Right lobe of liver (tissue), 6 donors: ENCODE results near the gene KDM8. TPM values are rescaled to one million over a fixed set of nuclear protein-coding genes. Genes with fewer than 3 reads are reported as not detected.

Experiments
- ATAC-seq, 4 donors: fragments of 200-7000 bp; cut with Tn5 transposase; one replicate each; pipeline ENCODE4 v1.9.1; 2020; ENCODE audit warnings: mild to moderate bottlenecking in 4 of 4, moderate library complexity in 4 of 4
- DNase-seq, 3 donors: peaks; one replicate each; pipeline ENCODE4 v3.0.0-alpha.2; 2020
- H3K27ac ChIP-seq, 3 donors: fragments of 200-600 bp; one replicate each; pipeline ENCODE4 v1.8.0; 2022
- H3K27me3 ChIP-seq, 2 donors: fragments of 200-600 bp; one replicate each; pipeline ENCODE4 v1.8.0; 2022
- H3K36me3 ChIP-seq, 4 donors: fragments of 200-600 bp; sonication (generic) in 1 of 4; one replicate each; pipeline versions ENCODE4 v1.5.1 to v1.8.0; 2017 to 2022; ENCODE audit warnings: control low read depth in 1 of 4
- H3K4me1 ChIP-seq, 4 donors: fragments of 200-600 bp; sonication (generic) in 1 of 4; one replicate each; pipeline versions ENCODE4 v1.5.1 to v1.8.0; 2017 to 2022; ENCODE audit warnings: control low read depth in 1 of 4
- H3K4me3 ChIP-seq, 3 donors: fragments of 200-600 bp; one replicate each; pipeline ENCODE4 v1.8.0; 2022
- H3K9me3 ChIP-seq, 4 donors: fragments of 200-600 bp; sonication (generic) in 1 of 4; one replicate each; pipeline versions ENCODE4 v1.5.1 to v1.8.0; 2017 to 2022; ENCODE audit warnings: control low read depth in 1 of 4
- CTCF ChIP-seq, 4 donors: fragments of 200-600 bp in 3 of 4; fragments of 450-650 bp in 1 of 4; IDR thresholded peaks; one replicate each; pipeline versions ENCODE4 v1.5.1 to v1.8.0; 2016 to 2022; ENCODE audit warnings: antibody characterized with exemption in 4 of 4, mild to moderate bottlenecking in 2 of 4
- POLR2A ChIP-seq: fragments of 450-650 bp; IDR thresholded peaks from one replicate; pipeline ENCODE4 v1.6.1; 2017; ENCODE audit warnings: antibody characterized with exemption, mild to moderate bottlenecking
- WGBS: methylation state at CpG from one replicate; pipeline ENCODE4 v1.1.6; 2018; ENCODE audit warnings: low coverage, low lambda C conversion rate; ENCODE audit not compliant: insufficient coverage; ENCODE audit errors: missing lambda C conversion rate; 5-methylcytosine and 5-hydroxymethylcytosine counted together
- intact Hi-C, 2 donors: fragments of 100-400 bp; cut with DNase I; formaldehyde crosslinking; loops; one replicate each; pipeline versions ENCODE4 v1.11.2 to v1.14.1; 2022
- total RNA-seq, 6 experiments: library from RNA; depleted of rRNA in 2 of 6; stranded (reverse); fragments of >200 nt in 2 of 6; fragmentation: NEBNext Ultra II Directional in 3 of 6; extraction: Animal tissue kit (Norgen Biotek cat#: 25700) in 3 of 6; gene quantifications; one replicate each; pipeline versions ENCODE4 v1.1.0 to v1.2.4, GENCODE V29; 2016 to 2023
- donor health status: DM: no; HTN: yes; CAD: no.
- donor health status: DM: no; HTN: no; CAD: no.
- donor health status: DM: no; HTN: no; CAD: no.
- donor health status: DM: no; HTN: yes; CAD: no.
- donor health status: DM: no; HTN: yes; CAD: no.

The KDM8 gene
- total RNA-seq, 6 experiments from 2014 or later = 11.2 to 153 (median 66.7) TPM

- ATAC-seq = no peak
- Histone ChIP-seq H3K27ac (no peak overlapping the region), H3K4me1 (peaks cover 0 to 12% (median 0%) of the 10 kb centered on the region in 4 donors), H3K9me3 (no peaks in the 10 kb centered on the region), H3K36me3 (peaks cover 0 to 27% (median 9%) of the 10 kb centered on the region in 4 donors), H3K27me3 (no peaks in the 10 kb centered on the region), H3K4me3 (no peak overlapping the region)
- TF ChIP-seq POLR2A = no peak
- TF ChIP-seq CTCF (IDR thresholded peaks at IDR 0.05) = no peak
- intact Hi-C loops = loop anchor here in 1 of 2 donors (5.0 kb wide), 1 partner anchor 133 kb away; no protein-coding TSS in a partner anchor
- WGBS = 0% methylated on average over 3 of the region's 4 CpGs
- DNase-seq = no peak
Observed at GRCh38 chr16:27234603-27235002, 31.3 kb downstream of the KDM8 start.

GRCh38 chr16:27235055-27235937 lies 32.0 kb downstream of the KDM8 start:
- peaks cover 0 to 21% (median 9%) of the 10 kb centered on the region in 4 donors for H3K36me3 ChIP-seq
- 33% methylated on average over 22 of the region's 23 CpGs for WGBS
- TF ChIP-seq CTCF (IDR thresholded peaks at IDR 0.05) (peak; percentile 72 to 90 (median 86)), POLR2A (no peak)
- ATAC-seq (peak; percentile 74 to 77 (median 76)), DNase-seq (peak; percentile 76 to 84 (median 79))
- no peaks in the 10 kb centered on the region for H3K9me3 ChIP-seq
- H3K4me3 ChIP-seq = no peak overlapping the region
- H3K27me3 ChIP-seq = no peaks in the 10 kb centered on the region
- intact Hi-C loops = no loop called here
- peak overlapping the region; percentile 31 to 84 (median 36) for H3K27ac ChIP-seq
- peaks cover 0 to 12% (median 0%) of the 10 kb centered on the region in 4 donors for H3K4me1 ChIP-seq

GRCh38 chr16:27235938-27236245 lies 32.6 kb downstream of the KDM8 start:
- Histone ChIP-seq H3K9me3 (no peaks in the 10 kb centered on the region), H3K27ac (peak overlapping the region in 2 of 3 donors; percentile 36 to 84), H3K4me1 (peaks cover 0 to 12% (median 0%) of the 10 kb centered on the region in 4 donors), H3K27me3 (no peaks in the 10 kb centered on the region), H3K4me3 (no peak overlapping the region), H3K36me3 (peaks cover 0 to 19% (median 8%) of the 10 kb centered on the region in 4 donors)
- DNase-seq = no peak
- TF ChIP-seq CTCF (IDR thresholded peaks at IDR 0.05) (no peak), POLR2A (no peak)
- WGBS = 91% methylated on average over 4 of the region's 8 CpGs
- ATAC-seq = no peak
- intact Hi-C loops = no loop called here

- ATAC-seq (no peak), DNase-seq (no peak)
- no peak for TF ChIP-seq CTCF (IDR thresholded peaks at IDR 0.05)
- no peak for TF ChIP-seq POLR2A
- Histone ChIP-seq H3K9me3 (no peaks in the 10 kb centered on the region), H3K27me3 (no peaks in the 10 kb centered on the region), H3K36me3 (peaks cover 0 to 17% (median 6%) of the 10 kb centered on the region in 4 donors), H3K27ac (peak overlapping the region; percentile 27 to 84 (median 62)), H3K4me1 (peaks cover 0 to 12% (median 3%) of the 10 kb centered on the region in 4 donors), H3K4me3 (no peak overlapping the region)
- WGBS = 48% methylated on average over 7 of the region's 8 CpGs
- intact Hi-C loops = no loop called here
Observed at GRCh38 chr16:27236635-27237218, 33.4 kb downstream of the KDM8 start.
